ENCODE measurements around the gene BCAS3. TPM values are rescaled to one million over a fixed set of nuclear protein-coding genes. Genes with fewer than 3 reads are reported as not detected.
"Not testable (repeated sequence)": the region's sequence is repeated elsewhere in the genome, so short reads cannot be mapped to it uniquely, and the experiment has no call there.

The BCAS3 gene
- total and polyA plus RNA-seq, 4 donors: 5.8 to 24.6 (median 10.1) TPM

DNA sequence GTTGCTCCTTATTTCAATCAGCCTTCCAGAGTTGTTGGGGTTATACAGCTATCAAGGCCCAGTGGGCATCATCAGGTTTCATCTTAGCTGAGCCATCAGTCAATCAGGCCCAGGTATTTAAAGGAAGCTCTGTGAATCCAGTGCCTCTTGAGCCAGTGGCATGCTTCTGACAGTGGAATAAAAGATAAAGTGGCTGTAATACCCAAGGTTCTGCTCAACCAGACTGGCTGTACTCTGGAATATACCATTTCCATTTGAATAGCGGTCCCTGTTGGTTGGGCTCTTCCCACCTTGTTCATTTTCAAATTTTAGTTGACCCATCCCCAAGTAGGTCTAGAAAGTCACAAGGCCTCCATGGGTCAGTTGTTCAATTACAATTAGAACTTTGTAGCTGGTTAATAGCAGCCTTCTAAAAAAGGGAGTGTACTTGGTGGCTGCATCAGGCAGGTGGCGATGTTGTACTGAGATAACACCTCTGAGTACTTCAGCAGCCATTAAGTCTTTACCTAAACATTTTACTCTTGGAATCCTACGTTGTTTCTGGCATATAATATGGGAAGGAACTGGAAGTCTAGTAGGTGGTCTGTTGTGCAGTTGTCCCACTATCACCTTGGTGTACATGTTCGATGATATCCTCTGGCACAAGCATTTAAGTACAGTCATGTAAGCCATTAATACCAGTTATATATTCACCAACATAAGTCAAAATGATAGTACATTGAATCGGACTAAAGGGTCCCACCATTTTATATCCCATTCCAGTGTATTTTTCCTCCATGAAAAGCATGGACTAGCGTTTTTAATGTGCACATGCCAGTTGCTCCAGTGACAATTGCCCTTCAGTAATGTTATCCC is 294.1 kb downstream of the BCAS3 start:
- Histone ChIP-seq H3K4me3 (ENCODE audit: low read depth in 1 of 3, low read length in 3 of 3) (no peak overlapping the region), H3K4me1 (ENCODE audit: control insufficient read depth in 4 of 4, insufficient read depth in 4 of 4, low read length in 3 of 4) (no peaks in the 10 kb centered on the region)
- WGBS: 72% methylated on average over 6 of the region's 6 CpGs

DNA sequence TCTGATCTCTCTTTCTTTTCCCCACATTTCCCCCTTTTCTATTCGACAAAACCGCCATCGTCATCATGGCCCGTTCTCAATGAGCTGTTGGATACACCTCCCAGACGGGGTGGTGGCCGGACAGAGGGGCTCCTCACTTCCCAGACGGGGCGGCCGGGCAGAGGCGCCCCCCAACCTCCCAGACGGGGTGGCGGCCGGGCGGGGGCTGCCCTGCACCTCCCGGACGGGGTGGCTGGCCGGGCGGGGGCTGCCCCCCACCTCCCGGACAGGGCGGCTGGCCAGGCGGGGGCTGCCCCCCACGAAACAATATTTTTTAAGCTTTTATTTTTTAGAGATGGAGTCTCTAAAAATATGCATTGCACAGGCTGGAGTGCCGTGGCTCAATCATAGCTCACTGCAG is 299.2 kb downstream of the BCAS3 start:
- WGBS: 99% methylated on average over 20 of the region's 23 CpGs
- not testable (repeated sequence) for H3K9ac ChIP-seq (ENCODE audit: low read depth in 1 of 2, low read length in 2 of 2); H3K27ac ChIP-seq (ENCODE audit: low read depth in 1 of 2, low read length in 2 of 2); H3K9me3 ChIP-seq (ENCODE audit: control insufficient read depth in 4 of 4, low read length in 3 of 4); DNase-seq (ENCODE audit: low spot score); H3K36me3 ChIP-seq (ENCODE audit: control insufficient read depth in 4 of 4, insufficient read depth in 3 of 4, low read depth in 1 of 4, low read length in 3 of 4); H3K4me1 ChIP-seq (ENCODE audit: control insufficient read depth in 4 of 4, insufficient read depth in 4 of 4, low read length in 3 of 4); H3K4me3 ChIP-seq (ENCODE audit: low read depth in 1 of 3, low read length in 3 of 3); H3K27me3 ChIP-seq (ENCODE audit: control insufficient read depth in 4 of 4, insufficient read depth in 4 of 4, low read length in 3 of 4)

More for the DNA sequence above, 294.1 kb downstream of the BCAS3 start:
- H3K27me3 ChIP-seq (ENCODE audit: control insufficient read depth in 4 of 4, insufficient read depth in 4 of 4, low read length in 3 of 4): no peaks in the 10 kb centered on the region
- TF ChIP-seq SP1 (IDR thresholded peaks at IDR 0.05) (no peak), RAD21 (IDR thresholded peaks at IDR 0.05) (peak; percentile 72 to 81)
- TF ChIP-seq, protein P1, sequence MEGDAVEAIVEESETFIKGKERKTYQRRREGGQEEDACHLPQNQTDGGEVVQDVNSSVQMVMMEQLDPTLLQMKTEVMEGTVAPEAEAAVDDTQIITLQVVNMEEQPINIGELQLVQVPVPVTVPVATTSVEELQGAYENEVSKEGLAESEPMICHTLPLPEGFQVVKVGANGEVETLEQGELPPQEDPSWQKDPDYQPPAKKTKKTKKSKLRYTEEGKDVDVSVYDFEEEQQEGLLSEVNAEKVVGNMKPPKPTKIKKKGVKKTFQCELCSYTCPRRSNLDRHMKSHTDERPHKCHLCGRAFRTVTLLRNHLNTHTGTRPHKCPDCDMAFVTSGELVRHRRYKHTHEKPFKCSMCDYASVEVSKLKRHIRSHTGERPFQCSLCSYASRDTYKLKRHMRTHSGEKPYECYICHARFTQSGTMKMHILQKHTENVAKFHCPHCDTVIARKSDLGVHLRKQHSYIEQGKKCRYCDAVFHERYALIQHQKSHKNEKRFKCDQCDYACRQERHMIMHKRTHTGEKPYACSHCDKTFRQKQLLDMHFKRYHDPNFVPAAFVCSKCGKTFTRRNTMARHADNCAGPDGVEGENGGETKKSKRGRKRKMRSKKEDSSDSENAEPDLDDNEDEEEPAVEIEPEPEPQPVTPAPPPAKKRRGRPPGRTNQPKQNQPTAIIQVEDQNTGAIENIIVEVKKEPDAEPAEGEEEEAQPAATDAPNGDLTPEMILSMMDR (IDR thresholded peaks at IDR 0.05; ENCODE audit: low read depth, low read length, missing input control): peak; percentile 52
- no peak overlapping the region for H3K9ac ChIP-seq (ENCODE audit: low read depth in 1 of 2, low read length in 2 of 2)
- H3K27ac ChIP-seq (ENCODE audit: low read depth in 1 of 2, low read length in 2 of 2): no peak overlapping the region
- peak; percentile 39 for DNase-seq (ENCODE audit: low spot score)
- no peaks in the 10 kb centered on the region for H3K9me3 ChIP-seq (ENCODE audit: control insufficient read depth in 4 of 4, low read length in 3 of 4)
- H3K36me3 ChIP-seq (ENCODE audit: control insufficient read depth in 4 of 4, insufficient read depth in 3 of 4, low read depth in 1 of 4, low read length in 3 of 4): no peaks in the 10 kb centered on the region

DNA sequence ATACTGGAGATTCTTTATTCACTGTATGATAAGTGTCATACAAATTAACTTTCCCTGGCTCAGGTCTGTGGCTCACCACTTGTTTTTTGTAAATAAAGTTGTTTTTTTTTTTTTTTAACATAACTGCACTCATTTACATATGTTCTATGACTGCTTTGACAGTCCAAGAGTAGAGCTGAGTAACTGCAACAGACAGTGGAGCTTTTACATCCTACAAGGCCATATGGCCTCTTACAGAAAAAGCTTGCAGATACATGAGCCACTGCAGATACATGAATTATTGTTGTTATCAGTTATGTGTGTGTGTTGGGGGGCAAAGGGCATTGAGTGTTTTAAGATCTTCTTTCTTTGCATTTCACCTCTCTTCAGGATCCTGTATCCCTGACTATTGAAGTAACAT is 311.7 kb downstream of the BCAS3 start:
- TF ChIP-seq, protein P2, sequence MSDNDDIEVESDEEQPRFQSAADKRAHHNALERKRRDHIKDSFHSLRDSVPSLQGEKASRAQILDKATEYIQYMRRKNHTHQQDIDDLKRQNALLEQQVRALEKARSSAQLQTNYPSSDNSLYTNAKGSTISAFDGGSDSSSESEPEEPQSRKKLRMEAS (IDR thresholded peaks at IDR 0.05): no peak
- TF ChIP-seq, protein P3, sequence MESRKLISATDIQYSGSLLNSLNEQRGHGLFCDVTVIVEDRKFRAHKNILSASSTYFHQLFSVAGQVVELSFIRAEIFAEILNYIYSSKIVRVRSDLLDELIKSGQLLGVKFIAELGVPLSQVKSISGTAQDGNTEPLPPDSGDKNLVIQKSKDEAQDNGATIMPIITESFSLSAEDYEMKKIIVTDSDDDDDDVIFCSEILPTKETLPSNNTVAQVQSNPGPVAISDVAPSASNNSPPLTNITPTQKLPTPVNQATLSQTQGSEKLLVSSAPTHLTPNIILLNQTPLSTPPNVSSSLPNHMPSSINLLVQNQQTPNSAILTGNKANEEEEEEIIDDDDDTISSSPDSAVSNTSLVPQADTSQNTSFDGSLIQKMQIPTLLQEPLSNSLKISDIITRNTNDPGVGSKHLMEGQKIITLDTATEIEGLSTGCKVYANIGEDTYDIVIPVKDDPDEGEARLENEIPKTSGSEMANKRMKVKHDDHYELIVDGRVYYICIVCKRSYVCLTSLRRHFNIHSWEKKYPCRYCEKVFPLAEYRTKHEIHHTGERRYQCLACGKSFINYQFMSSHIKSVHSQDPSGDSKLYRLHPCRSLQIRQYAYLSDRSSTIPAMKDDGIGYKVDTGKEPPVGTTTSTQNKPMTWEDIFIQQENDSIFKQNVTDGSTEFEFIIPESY (IDR thresholded peaks at IDR 0.05): no peak
- no peak for TF ChIP-seq RAD21 (IDR thresholded peaks at IDR 0.05)
- no peak for TF ChIP-seq RXRA (IDR thresholded peaks at IDR 0.05)
- no peaks in the 10 kb centered on the region for H3K4me1 ChIP-seq (ENCODE audit: control insufficient read depth in 4 of 4, insufficient read depth in 4 of 4, low read length in 3 of 4)
- H3K9me3 ChIP-seq (ENCODE audit: control insufficient read depth in 4 of 4, low read length in 3 of 4): no peaks in the 10 kb centered on the region
- peaks cover 0 to 1% (median 0%) of the 10 kb centered on the region in 4 donors for H3K36me3 ChIP-seq (ENCODE audit: control insufficient read depth in 4 of 4, insufficient read depth in 3 of 4, low read depth in 1 of 4, low read length in 3 of 4)
- no peak overlapping the region for H3K9ac ChIP-seq (ENCODE audit: low read depth in 1 of 2, low read length in 2 of 2)
- no peak overlapping the region for H3K4me3 ChIP-seq (ENCODE audit: low read depth in 1 of 3, low read length in 3 of 3)
- no peak overlapping the region for H3K27ac ChIP-seq (ENCODE audit: low read depth in 1 of 2, low read length in 2 of 2)
- DNase-seq (ENCODE audit: low spot score): no peak
- H3K27me3 ChIP-seq (ENCODE audit: control insufficient read depth in 4 of 4, insufficient read depth in 4 of 4, low read length in 3 of 4): no peaks in the 10 kb centered on the region

DNA sequence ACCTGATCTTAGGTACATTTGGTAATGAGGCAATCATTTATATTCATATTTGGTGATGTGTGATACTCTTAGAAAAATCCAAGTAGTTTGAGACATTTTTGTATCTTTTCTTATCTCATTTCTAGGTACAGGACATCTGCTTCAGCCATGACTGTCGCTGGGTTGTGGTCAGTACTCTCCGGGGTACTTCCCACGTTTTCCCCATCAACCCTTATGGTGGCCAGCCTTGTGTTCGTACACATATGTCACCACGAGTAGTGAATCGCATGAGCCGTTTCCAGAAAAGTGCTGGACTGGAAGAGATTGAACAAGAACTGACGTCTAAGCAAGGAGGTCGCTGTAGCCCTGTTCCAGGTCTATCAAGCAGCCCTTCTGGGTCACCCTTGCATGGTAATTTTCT is 312.2 kb downstream of the BCAS3 start:
- no peak overlapping the region for H3K9ac ChIP-seq (ENCODE audit: low read depth in 1 of 2, low read length in 2 of 2)
- no peak for DNase-seq (ENCODE audit: low spot score)
- TF ChIP-seq RXRA (IDR thresholded peaks at IDR 0.05): no peak
- H3K4me1 ChIP-seq (ENCODE audit: control insufficient read depth in 4 of 4, insufficient read depth in 4 of 4, low read length in 3 of 4): no peaks in the 10 kb centered on the region
- no peaks in the 10 kb centered on the region for H3K27me3 ChIP-seq (ENCODE audit: control insufficient read depth in 4 of 4, insufficient read depth in 4 of 4, low read length in 3 of 4)
- no peak overlapping the region for H3K27ac ChIP-seq (ENCODE audit: low read depth in 1 of 2, low read length in 2 of 2)
- H3K36me3 ChIP-seq (ENCODE audit: control insufficient read depth in 4 of 4, insufficient read depth in 3 of 4, low read depth in 1 of 4, low read length in 3 of 4): peaks cover 0 to 1% (median 0%) of the 10 kb centered on the region in 4 donors
- 97% methylated on average over 9 of the region's 9 CpGs for WGBS
- no peaks in the 10 kb centered on the region for H3K9me3 ChIP-seq (ENCODE audit: control insufficient read depth in 4 of 4, low read length in 3 of 4)
- no peak overlapping the region for H3K4me3 ChIP-seq (ENCODE audit: low read depth in 1 of 3, low read length in 3 of 3)
